ENCODE results near the gene RHOA.

Gene RHOA

GRCh38 chr3:49313896-49314688 is 97.7 kb downstream of the RHOA start:
- DNase-seq = no peak

- no peak for DNase-seq
Measured at GRCh38 chr3:49311283-49311682, 100.5 kb downstream of the RHOA start.

- DNase-seq = no peak
Measured at GRCh38 chr3:49310677-49311076, 101.1 kb downstream of the RHOA start.

Data from right hindlimb (tissue), 1 donor.